ENCODE data around the gene R3HDM2. TPM values are rescaled to one million over a fixed set of nuclear protein-coding genes. Genes with fewer than 3 reads are reported as not detected.

Gene R3HDM2
- total RNA-seq, 4 donors from 2014 or later = 21.7 to 37.6 (median 29.3) TPM

DNA sequence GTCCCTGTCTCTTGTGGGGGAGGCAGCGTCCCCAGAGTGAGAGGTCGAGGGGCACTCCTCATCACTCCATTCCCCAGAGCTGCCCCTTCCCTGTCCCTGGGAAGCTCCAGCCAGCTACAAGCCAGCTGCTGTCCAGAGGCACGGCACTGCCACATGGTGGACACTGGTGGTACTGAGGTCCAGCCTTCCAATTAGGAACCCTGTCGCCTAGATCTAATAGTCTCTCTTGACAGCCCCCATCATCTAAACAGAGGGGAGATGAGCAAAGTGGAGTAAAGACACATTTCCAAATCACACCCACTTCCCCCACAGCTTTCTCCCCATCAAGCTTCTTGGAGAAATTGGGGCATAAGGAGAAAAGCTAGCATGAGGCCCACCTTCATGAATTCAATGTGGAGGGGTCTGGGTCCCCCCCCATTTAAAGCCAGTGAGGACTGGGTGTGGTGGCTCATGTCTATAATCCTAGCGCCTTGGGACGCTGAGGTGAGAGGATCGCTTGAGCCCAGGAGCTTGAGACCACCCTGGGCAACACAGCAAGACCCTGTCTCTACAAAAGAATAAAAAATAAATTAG lies 22.2 kb upstream of the R3HDM2 start:
- TF ChIP-seq, protein P1, sequence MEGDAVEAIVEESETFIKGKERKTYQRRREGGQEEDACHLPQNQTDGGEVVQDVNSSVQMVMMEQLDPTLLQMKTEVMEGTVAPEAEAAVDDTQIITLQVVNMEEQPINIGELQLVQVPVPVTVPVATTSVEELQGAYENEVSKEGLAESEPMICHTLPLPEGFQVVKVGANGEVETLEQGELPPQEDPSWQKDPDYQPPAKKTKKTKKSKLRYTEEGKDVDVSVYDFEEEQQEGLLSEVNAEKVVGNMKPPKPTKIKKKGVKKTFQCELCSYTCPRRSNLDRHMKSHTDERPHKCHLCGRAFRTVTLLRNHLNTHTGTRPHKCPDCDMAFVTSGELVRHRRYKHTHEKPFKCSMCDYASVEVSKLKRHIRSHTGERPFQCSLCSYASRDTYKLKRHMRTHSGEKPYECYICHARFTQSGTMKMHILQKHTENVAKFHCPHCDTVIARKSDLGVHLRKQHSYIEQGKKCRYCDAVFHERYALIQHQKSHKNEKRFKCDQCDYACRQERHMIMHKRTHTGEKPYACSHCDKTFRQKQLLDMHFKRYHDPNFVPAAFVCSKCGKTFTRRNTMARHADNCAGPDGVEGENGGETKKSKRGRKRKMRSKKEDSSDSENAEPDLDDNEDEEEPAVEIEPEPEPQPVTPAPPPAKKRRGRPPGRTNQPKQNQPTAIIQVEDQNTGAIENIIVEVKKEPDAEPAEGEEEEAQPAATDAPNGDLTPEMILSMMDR (IDR thresholded peaks at IDR 0.05) = peak; percentile 62 to 92 (median 88)
- no peak for TF ChIP-seq POLR2A (IDR thresholded peaks at IDR 0.05)
- Histone ChIP-seq H3K27me3 (peaks cover 0 to 34% (median 0%) of the 10 kb centered on the region in 4 donors), H3K9me3 (no peaks in the 10 kb centered on the region), H3K27ac (peak overlapping the region in 1 of 4 donors; percentile 44), H3K4me1 (peaks cover 0 to 19% (median 0%) of the 10 kb centered on the region in 3 donors), H3K36me3 (no peaks in the 10 kb centered on the region), H3K4me3 (no peak overlapping the region)
- 12 to 20% methylated on average over 4 to 7 of the region's 7 CpGs for WGBS, 2 donors
- DNase-seq = no peak
- intact Hi-C loops (cut with DNase I) = loop anchor here (5.0 to 10.0 kb wide), 2 partner anchors 148 to 186 kb away; no protein-coding TSS in a partner anchor

DNA sequence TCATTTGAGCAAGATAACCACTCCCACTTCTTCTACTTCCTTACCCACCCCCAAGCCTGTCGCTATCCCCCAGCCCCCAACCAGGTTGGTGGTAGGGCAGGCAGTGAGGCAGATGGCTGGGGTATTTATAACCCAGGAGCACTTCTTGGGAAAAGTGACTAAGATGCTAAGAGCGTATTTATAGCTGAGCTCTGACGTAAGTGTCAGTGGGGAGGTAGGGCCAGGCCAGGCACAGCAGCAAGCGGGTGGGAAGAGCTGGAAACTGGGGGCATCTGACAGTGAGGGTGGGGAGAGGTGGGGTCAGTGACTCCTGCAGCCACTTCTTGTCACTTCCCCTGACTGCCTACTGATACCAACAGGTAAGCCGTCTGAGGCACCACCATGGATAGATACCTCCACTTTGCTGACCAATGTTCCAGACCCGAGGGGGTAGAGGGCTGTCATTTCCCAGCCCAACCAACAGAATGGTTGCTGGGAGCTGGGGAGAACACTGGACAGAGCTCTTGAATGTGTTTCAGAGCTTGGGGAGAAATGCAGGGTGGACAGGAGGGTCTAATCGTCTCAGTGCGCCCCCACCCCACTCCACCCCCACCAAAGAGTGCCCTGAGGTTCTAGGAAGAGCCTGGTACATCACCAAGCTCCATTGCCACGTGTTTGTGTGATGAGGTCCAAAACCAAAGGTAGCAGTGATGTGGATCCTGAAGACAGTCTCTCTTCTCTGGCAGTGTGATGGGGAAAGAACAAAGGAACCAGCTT lies 21.5 kb upstream of the R3HDM2 start:
- peak overlapping the region in 2 of 4 donors; percentile 21 to 44 for H3K27ac ChIP-seq
- intact Hi-C loops (cut with DNase I) = loop anchor here (5.0 to 10.0 kb wide), 2 partner anchors 148 to 185 kb away; no protein-coding TSS in a partner anchor

DNA sequence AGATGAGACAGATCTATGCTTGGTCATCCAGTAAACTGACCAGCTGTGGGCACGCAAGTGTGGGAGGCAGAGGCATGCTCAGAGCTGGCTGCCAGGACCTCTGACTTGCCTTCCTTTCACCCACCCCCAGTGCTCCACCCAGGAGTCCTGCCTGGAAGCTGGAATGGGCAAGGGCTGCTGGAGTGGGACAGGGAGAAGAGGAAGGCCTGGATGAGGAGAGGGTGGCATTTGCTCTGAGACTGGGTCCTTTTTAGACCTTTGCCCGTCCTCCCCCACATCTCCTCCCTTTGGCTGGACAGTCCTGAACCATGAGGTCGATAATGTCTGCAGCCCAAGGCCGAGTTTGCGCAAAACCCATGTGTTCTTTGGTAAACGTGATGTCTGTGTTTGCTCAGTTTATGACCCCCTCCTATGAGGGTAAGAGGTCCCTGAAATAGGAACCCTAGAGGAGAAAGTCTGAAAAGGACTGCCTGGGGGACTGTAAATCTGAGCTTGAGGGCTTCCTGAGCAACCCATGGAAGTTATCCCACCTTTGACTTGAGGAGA lies 20.5 kb upstream of the R3HDM2 start:
- TF ChIP-seq POLR2A (IDR thresholded peaks at IDR 0.05) = no peak
- TF ChIP-seq, protein P1 (IDR thresholded peaks at IDR 0.05) = no peak
- Histone ChIP-seq H3K36me3 (no peaks in the 10 kb centered on the region), H3K9me3 (no peaks in the 10 kb centered on the region), H3K4me1 (peaks cover 0 to 17% (median 0%) of the 10 kb centered on the region in 3 donors), H3K4me3 (no peak overlapping the region), H3K27me3 (peaks cover 0 to 30% (median 0%) of the 10 kb centered on the region in 4 donors), H3K27ac (no peak overlapping the region)
- intact Hi-C loops (cut with DNase I) = loop anchor here (5.0 to 10.0 kb wide), 2 partner anchors 147 to 184 kb away; no protein-coding TSS in a partner anchor
- DNase-seq = no peak
- 72 to 76% methylated on average over 5 to 6 of the region's 6 CpGs for WGBS, 2 donors

More for the DNA sequence above, 21.5 kb upstream of the R3HDM2 start:
- Histone ChIP-seq H3K4me3 (no peak overlapping the region), H3K36me3 (no peaks in the 10 kb centered on the region), H3K27me3 (peaks cover 0 to 34% (median 0%) of the 10 kb centered on the region in 4 donors), H3K4me1 (peaks cover 0 to 19% (median 0%) of the 10 kb centered on the region in 3 donors), H3K9me3 (no peaks in the 10 kb centered on the region)
- no peak for TF ChIP-seq POLR2A (IDR thresholded peaks at IDR 0.05)
- TF ChIP-seq, protein P1 (IDR thresholded peaks at IDR 0.05) = no peak
- 25 to 32% methylated on average over 5 to 8 of the region's 9 CpGs for WGBS, 2 donors
- DNase-seq = no peak

DNA sequence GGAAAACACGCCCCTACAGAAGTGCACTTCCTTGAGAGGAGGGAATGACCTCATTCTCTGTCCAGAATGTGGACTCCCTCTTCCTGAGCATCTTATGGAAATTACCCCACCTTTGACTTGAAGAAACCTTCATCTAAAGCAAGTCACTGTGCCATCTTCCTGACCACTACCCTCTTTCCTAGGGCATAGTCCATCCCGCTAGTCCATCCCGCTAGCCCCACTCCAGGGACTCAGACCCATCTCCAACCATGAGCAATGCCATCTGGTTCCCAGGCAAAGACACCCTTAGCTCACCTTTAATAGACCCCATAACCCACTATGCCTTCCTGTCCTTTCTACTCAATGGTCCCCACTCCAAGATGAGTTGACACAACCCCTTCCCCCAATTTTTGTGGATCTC lies 19.2 kb upstream of the R3HDM2 start:
- H3K27me3 ChIP-seq = peaks cover 0 to 20% (median 0%) of the 10 kb centered on the region in 4 donors
- no peaks in the 10 kb centered on the region for H3K9me3 ChIP-seq
- no peak overlapping the region for H3K4me3 ChIP-seq
- WGBS, 2 donors = 72 to 100% methylated on average over 2 to 3 of the region's 3 CpGs
- TF ChIP-seq POLR2A (IDR thresholded peaks at IDR 0.05) = no peak
- TF ChIP-seq, protein P1 (IDR thresholded peaks at IDR 0.05) = no peak
- no peaks in the 10 kb centered on the region for H3K36me3 ChIP-seq
- intact Hi-C loops (cut with DNase I) = loop anchor here (5.0 to 10.0 kb wide), 2 partner anchors 145 to 183 kb away; no protein-coding TSS in a partner anchor
- H3K27ac ChIP-seq = no peak overlapping the region
- H3K4me1 ChIP-seq = peaks cover 0 to 11% (median 0%) of the 10 kb centered on the region in 3 donors
- DNase-seq = no peak
